ENCODE measurements around the gene GUCY1A2.

GUCY1A2 gene

DNA sequence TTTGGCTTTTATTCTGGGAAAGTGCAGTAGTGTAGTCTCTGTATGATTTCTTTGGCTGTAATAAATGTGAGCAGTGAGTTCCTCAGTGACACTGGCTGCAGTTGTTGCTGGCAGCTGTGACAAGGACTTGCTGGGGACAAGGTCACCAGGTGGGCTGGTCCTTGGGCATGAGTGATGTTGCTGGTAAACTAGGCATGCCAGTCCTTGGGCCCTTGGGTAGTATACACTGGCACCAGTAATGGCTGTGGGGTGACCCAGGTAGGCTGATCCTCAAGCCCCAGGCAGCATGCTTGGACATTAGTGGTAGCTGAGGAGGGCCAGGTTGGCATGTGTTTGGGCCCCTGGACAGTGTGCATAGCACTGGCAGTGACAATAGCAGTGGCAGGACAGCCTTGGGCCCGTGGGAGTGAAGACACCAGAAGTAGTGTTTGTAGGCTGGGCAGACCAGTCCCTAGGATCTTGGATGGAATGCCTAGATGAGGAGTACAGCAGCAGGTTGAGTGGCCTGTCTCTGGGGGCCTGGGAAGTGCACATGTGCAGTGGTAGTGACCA, 164.3 kb downstream of the GUCY1A2 start:
- no peak overlapping the region for H3K4me3 ChIP-seq (replicated peaks; ENCODE audit: low read depth, low read length)
- DNase-seq (ENCODE audit: extremely low read depth, low read depth) = no peak
- TF ChIP-seq, protein P1, sequence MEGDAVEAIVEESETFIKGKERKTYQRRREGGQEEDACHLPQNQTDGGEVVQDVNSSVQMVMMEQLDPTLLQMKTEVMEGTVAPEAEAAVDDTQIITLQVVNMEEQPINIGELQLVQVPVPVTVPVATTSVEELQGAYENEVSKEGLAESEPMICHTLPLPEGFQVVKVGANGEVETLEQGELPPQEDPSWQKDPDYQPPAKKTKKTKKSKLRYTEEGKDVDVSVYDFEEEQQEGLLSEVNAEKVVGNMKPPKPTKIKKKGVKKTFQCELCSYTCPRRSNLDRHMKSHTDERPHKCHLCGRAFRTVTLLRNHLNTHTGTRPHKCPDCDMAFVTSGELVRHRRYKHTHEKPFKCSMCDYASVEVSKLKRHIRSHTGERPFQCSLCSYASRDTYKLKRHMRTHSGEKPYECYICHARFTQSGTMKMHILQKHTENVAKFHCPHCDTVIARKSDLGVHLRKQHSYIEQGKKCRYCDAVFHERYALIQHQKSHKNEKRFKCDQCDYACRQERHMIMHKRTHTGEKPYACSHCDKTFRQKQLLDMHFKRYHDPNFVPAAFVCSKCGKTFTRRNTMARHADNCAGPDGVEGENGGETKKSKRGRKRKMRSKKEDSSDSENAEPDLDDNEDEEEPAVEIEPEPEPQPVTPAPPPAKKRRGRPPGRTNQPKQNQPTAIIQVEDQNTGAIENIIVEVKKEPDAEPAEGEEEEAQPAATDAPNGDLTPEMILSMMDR (IDR thresholded peaks at IDR 0.05; ENCODE audit: low read depth, low read length, missing control alignments) = no peak

DNA sequence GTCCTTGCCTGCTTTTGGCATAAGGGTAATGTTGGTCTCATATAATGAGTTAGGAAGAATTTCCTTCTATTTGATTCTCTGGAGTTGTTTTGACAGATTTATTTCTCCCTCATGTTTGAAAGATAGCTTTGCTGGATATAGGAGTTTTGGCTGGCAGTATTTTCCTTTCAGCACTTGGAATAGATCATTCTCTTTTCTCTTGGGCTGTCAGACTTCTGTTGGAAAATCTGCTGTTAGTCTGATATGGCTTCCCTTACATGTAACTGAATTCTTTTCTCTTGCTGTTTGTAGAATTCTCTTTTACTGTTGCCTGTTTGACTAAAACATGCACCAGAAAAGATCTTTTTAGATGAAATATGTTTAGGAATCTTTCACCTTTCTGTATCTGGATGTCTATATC, 165.5 kb downstream of the GUCY1A2 start:
- no peak overlapping the region for H3K4me3 ChIP-seq (replicated peaks; ENCODE audit: low read depth, low read length)

DNA sequence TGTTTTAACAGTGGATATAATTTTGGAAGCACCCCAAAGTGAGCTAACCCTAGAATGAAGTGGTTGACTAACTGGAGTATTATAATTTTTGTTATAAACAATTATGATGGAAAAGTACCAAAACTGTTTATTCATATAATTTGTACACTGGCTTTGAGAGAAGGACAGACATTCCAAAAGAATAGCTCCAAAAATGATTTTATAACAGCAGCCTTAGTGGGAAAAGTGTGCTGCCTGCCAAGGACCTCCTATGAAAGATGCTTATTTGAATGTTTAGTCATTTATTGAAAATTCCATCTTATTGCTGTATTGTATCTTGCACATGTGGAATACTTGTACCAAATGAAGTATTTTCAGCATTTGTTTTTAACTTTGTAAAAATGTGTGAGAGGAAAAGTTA, 169.8 kb downstream of the GUCY1A2 start:
- TF ChIP-seq, protein P1 (IDR thresholded peaks at IDR 0.05; ENCODE audit: low read depth, low read length, missing control alignments) = no peak
- DNase-seq (ENCODE audit: extremely low read depth, low read depth) = no peak

More for the DNA sequence above, 165.5 kb downstream of the GUCY1A2 start:
- TF ChIP-seq, protein P1 (IDR thresholded peaks at IDR 0.05; ENCODE audit: low read depth, low read length, missing control alignments) = no peak
- DNase-seq (ENCODE audit: extremely low read depth, low read depth) = no peak

DNA sequence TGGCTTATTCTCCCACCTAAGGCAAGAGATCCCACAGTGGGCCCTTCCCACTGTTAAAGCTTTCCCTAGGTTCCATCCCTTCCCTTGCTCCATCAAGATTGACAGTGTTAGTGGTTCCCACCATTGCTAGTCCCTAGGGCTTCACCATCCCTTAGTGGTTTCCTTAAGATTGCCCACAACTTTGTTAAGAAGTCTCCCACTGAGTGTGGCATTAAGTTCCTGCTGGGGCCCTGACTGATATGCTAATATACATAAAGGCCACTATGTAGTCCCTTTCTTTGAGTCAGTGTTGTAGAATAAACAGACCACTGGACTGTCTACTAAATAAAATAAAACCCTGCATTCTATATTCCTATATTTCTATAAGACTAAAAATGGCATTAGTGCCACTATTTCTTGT, 176.1 kb downstream of the GUCY1A2 start:
- H3K4me3 ChIP-seq (replicated peaks; ENCODE audit: low read depth, low read length) = no peak overlapping the region
- no peak for DNase-seq (ENCODE audit: extremely low read depth, low read depth)
- TF ChIP-seq, protein P1 (IDR thresholded peaks at IDR 0.05; ENCODE audit: low read depth, low read length, missing control alignments) = no peak

More for the DNA sequence above, 169.8 kb downstream of the GUCY1A2 start:
- no peak overlapping the region for H3K4me3 ChIP-seq (replicated peaks; ENCODE audit: low read depth, low read length)

DNA sequence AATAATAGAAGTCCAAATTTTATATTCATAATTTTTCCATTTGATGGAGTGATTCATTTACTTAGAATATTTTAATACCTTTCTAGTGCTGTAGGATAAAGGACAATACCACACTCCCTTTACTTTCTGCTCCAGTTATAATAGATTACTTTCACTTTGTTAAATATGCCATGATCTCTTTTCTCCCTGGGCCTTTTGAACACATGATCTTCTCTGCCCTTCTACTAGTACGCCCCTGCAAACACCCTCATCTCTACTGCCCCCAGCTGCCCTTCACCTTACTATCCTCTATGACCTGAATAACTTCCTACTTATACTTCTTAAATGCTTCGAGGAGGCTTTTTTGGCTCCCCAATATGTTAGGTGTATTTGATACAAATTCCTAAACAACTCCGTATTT, 177.3 kb downstream of the GUCY1A2 start:
- TF ChIP-seq, protein P1 (IDR thresholded peaks at IDR 0.05; ENCODE audit: low read depth, low read length, missing control alignments) = no peak
- DNase-seq (ENCODE audit: extremely low read depth, low read depth) = no peak
- no peak overlapping the region for H3K4me3 ChIP-seq (replicated peaks; ENCODE audit: low read depth, low read length)

DNA sequence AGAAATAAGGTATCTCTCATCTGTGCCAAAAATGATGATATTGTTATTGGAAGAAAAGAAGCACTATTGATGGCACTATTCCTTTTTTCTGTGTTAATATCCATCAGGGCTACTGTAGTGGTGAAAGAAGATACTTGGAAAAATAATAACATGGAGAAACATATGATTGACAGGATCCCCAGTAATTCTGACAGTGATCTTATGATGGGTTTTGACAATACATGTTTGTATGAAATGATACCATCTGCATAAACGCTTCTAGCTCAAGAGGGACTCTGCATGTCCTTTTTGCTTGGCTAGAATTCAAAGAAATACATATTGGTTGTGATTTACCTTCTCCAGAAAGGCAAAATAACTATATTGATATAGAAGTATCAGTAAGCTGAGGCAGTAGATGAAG, 178.1 kb downstream of the GUCY1A2 start:
- H3K4me3 ChIP-seq (replicated peaks; ENCODE audit: low read depth, low read length) = no peak overlapping the region
- TF ChIP-seq, protein P1 (IDR thresholded peaks at IDR 0.05; ENCODE audit: low read depth, low read length, missing control alignments) = no peak
- DNase-seq (ENCODE audit: extremely low read depth, low read depth) = no peak

DNA sequence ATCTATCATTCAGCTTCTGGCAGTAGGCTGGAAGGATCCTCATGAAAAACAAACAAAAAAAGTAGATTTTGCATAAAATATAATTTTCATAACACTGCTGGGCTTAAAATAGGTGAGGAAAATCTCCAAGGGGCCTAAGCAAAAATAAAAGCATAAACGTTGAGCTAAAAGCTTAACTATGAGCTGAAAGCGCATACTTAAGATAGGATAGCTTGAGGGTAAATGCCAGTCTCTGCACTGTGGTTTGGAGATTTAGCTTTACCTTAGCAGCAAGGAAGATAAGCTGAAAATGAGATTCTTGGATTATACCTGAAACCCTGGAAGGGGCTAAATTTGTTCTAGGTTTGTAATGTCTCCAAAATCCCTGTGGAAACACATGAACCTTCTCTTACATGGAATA, 183.7 kb downstream of the GUCY1A2 start:
- no peak overlapping the region for H3K4me3 ChIP-seq (replicated peaks; ENCODE audit: low read depth, low read length)
- no peak for DNase-seq (ENCODE audit: extremely low read depth, low read depth)
- TF ChIP-seq, protein P1 (IDR thresholded peaks at IDR 0.05; ENCODE audit: low read depth, low read length, missing control alignments) = no peak
